Gastroesophageal sphincter (tissue), 3 donors: ENCODE measurements around the gene SLC2A13.

Experiments
- POLR2AphosphoS5 ChIP-seq: sonication (generic); formaldehyde crosslinking; IDR thresholded peaks from one replicate; pipeline ENCODE4 v1.6.1; 2017; ENCODE audit warnings: antibody characterized with exemption
- TF ChIP-seq, protein P1 (sequence below), 4 experiments: fragments of 200-600 bp in 2 of 4; fragments of 450-650 bp in 2 of 4; sonication (generic) in 1 of 4; IDR thresholded peaks; one replicate each; pipeline ENCODE4 v1.5.1; 2017 to 2019; ENCODE audit warnings: antibody characterized with exemption in 4 of 4, mild to moderate bottlenecking in 2 of 4, moderate library complexity in 2 of 4

DNA sequence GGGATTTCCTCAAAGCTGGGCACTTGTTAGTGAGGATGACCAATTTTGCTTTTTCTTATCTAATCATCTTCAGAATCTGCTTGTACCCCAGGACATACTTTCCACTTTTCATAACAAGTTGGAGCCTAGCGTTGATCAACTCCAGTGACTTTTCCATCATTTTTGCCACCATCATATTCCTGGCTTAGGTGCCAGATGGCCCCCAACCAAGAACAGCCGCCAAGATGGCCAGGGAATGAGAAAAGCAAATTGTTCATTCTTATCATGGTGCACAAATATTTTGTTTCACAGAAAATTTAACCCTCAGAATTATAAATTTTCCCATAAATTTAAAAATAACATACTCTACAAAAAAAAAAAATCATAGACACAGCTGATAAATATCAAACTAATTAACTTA, 37.5 kb downstream of the SLC2A13 start:
- TF ChIP-seq, protein P1, sequence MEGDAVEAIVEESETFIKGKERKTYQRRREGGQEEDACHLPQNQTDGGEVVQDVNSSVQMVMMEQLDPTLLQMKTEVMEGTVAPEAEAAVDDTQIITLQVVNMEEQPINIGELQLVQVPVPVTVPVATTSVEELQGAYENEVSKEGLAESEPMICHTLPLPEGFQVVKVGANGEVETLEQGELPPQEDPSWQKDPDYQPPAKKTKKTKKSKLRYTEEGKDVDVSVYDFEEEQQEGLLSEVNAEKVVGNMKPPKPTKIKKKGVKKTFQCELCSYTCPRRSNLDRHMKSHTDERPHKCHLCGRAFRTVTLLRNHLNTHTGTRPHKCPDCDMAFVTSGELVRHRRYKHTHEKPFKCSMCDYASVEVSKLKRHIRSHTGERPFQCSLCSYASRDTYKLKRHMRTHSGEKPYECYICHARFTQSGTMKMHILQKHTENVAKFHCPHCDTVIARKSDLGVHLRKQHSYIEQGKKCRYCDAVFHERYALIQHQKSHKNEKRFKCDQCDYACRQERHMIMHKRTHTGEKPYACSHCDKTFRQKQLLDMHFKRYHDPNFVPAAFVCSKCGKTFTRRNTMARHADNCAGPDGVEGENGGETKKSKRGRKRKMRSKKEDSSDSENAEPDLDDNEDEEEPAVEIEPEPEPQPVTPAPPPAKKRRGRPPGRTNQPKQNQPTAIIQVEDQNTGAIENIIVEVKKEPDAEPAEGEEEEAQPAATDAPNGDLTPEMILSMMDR (IDR thresholded peaks at IDR 0.05), result no peak
- no peak for TF ChIP-seq POLR2AphosphoS5
